LNCAP (cell line): ENCODE measurements around the gene ZNF444.

Experiments
- TF ChIP-seq, protein P1 (sequence below): fragments of 450-650 bp; IDR thresholded peaks from 2 replicates; pipeline ENCODE4 v1.5.1; 2017; ENCODE audit warnings: mild to moderate bottlenecking

Gene ZNF444

DNA sequence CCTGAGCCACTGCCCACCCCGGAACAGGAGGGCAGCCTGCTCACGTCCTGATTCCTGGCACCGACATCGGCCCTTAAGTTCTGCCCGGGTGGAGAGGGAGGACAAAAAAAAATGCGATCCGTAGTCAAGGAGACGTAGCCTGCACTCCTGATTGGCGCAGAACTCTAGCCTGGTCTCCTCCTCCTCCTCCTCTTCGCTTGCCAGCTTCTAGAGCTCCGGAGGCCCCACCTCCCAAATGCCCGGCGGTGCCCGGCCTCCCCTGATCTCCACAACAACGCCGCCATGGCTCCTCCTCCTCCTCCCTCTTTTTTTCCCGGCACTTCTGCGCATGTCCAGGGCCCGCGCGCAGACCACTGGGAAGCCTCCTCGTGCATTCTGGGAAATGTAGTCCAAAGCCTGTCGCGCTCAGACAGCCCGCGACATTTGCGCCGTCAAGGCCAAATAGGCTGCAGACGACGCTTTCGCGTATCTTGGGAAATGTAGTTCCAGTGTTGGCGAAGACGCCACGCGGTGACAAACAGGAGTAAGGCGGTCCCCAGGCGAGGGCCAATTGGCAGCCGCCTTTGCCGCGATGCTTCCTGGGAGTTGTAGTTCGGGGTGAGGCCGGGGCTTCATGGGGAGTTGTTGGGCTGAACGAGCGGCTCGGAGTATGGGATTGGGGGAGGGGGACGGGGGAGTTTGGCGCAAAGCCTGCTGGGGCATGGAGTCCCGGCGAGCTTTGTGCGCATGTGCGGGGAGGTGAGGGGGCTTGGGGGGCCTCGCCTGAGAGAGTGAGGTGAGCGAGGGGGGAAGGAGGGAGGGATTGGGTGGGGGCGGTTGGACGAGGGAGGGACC is at the start of gene ZNF444:
TSS of gene ZNF444 (plus strand) at position 705 of the 834 bp plus-strand sequence. CDS start 5,625 bp downstream, outside the sequence.
- TF ChIP-seq, protein P1, sequence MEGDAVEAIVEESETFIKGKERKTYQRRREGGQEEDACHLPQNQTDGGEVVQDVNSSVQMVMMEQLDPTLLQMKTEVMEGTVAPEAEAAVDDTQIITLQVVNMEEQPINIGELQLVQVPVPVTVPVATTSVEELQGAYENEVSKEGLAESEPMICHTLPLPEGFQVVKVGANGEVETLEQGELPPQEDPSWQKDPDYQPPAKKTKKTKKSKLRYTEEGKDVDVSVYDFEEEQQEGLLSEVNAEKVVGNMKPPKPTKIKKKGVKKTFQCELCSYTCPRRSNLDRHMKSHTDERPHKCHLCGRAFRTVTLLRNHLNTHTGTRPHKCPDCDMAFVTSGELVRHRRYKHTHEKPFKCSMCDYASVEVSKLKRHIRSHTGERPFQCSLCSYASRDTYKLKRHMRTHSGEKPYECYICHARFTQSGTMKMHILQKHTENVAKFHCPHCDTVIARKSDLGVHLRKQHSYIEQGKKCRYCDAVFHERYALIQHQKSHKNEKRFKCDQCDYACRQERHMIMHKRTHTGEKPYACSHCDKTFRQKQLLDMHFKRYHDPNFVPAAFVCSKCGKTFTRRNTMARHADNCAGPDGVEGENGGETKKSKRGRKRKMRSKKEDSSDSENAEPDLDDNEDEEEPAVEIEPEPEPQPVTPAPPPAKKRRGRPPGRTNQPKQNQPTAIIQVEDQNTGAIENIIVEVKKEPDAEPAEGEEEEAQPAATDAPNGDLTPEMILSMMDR: no peak

DNA sequence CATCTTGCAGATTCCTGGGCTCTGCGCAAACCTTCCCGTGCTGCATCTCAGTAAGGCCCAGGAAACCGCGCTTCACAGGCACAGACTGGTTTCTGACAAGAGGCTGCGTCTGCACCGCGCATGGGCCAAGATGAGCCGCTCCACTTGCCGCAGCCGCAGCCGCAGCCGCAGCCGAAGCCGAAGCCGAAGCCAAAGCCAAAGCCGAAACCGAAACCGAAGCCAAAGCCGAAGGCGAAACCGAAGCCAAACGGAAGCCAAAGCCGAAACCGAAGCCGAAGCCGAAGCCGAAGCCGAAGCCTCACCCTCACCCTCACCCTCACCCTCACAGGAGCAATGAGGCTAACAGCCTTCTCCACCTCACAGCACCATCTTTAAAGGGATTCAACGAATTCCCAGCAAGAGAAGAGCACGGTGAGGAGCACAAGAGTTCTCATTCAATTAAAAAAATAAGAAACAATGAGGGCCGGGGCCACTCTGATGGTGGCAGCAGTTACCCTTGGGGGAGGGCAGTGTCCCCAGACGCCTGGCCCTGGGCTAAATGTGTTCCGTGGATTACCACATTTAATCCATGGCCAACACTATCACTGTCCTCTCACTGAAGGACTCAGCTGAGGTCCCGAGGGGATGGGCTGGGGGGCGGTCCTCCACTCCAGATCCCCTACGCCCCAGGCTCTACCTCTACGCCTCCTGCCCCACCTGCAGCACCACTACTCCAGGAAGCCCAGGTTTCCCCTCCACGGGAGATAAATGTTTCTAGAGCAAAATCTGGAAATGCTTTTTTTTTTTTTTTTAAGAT is 49.1 kb upstream of the ZNF444 start:
- TF ChIP-seq, protein P1: no peak

DNA sequence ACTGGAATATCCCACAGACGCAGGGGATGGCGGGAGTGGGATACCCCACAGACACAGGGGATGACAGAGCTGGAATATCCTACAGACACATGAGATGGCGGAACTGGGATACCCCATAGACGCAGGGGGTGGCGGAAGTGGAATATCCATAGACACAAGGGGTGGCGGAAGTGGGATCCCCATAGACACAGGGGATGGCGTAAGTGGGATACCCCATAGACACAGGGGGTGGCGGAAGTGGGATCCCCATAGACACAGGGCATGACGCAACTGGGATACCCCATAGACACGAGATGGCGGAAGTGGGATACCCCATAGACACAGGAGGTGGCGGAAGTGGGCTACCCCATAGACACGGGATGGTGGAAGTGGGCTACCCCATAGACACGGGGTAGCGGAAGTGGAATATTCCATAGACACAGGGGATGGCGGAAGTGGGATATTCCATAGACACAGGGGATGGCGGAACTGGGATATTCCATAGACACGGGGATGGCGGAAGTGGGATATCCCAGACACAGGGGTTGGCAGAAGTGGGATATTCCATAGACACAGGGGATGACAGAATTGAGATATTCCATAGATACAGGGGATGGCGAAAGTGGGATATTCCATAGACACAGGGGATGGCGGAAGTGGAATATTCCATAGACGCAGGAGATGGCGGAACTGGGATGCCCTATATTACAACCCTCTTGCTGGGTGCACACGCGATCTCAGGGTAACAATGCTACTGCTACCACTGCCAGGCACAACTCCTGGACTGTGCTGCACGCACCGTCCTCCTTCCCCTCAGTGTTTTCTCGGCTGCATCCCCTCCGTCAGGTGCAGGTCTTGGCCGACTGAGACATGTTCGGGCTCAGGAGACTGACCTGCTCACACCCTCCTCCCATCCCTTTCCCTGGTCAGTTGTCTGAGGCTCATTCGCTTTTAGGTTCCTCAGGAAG is 48.1 kb upstream of the ZNF444 start:
- TF ChIP-seq, protein P1: no peak

DNA sequence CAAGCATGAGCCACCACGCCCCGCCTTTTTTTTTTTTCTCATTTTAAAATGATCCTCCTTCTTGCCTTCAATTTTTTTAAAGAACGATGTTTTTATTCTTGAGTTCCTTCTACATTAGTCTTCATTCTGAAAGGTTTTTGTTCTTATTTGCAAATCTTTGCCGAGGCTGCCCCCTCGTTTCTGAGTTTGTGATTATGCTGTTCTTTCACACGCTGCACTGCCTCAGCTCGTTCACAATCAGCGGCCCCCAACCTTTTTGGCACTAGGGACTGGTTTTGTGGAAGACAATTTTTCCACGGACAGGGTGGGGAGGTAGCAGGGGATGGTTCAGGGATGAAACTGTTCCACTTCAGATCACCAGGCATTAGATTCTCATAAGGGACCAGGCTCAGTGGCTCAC is 46.6 kb upstream of the ZNF444 start:
- TF ChIP-seq, protein P1: no peak

DNA sequence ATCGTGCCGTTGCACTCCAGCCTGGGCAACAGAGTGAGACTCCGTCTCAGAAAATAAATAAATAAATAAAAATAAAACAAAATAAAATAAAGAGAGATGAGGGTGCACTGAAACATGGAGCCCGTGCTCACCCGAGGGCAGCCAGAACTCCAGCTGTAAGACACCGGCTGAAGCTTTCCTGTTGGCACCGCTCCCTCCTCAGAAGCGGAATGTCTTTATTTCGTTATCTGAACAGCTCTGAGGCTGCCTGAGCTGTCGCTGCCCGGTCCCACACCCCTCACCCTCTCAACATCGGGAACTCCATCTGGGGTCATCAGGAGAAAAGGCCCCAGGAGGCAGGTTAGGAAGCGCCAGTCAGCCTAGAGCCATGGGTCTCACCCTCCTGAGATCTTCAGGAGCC is 44.4 kb upstream of the ZNF444 start:
- TF ChIP-seq, protein P1: no peak

DNA sequence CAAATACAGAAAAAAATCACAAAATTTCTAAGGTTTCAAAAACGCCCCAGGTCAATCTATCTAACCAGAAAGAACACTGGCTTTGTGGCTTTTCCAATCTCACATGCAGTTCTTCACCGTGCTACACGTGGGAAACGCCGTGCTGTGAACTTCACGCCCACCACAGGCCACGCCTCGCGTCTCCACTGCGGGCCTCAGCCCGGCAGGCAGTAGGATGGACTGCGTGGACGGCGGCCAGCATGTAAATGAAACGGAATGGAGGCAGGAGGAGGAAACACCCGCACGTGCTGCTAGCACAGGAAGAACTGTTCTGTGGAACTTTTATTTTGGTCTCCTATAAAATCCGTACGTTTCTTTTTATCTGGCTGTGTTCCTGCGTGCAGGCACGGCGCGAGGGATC is 43.8 kb upstream of the ZNF444 start:
- TF ChIP-seq, protein P1: no peak

DNA sequence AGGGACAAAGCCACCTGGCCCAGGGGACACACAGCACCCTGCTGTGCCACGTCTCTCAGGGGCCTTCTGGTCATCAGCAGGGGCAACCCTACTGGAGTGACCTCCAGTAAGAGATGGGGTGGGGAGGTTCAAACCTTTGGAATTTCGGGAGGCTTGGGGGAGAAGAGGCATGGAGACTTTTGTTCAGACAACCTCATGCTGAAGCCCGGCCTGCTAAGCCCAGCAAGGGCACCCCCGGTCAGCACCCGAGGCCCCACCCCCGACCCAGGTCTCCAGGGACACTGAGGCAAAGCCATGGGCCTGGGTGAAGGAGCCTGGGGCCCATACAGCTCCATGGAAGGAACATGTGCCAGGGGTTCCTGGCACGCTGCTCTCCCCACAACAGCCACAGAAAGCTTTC is 43.3 kb upstream of the ZNF444 start:
- TF ChIP-seq, protein P1: no peak
